T-helper 9 cell (primary cell): ENCODE results near the gene KRT85.
"Not testable (repeated sequence)": the region's sequence is repeated elsewhere in the genome, so short reads cannot be mapped to it uniquely, and the experiment has no call there.

Source experiments
- DNase-seq: peaks from one replicate; pipeline ENCODE4 v3.0.0-alpha.2; 2020
- total RNA-seq, 2 donors: gene quantifications; one replicate each; lab custom pipeline; 2026; lab: John Stamatoyannopoulos, UW

KRT85 gene
- 0 reads per million in 2 donors for total RNA-seq

- DNase-seq: no peak
These were observed at the start of gene KRT85 for GRCh38 chr12:52366738-52367485. Gene KRT85, minus strand, starts transcription at chr12:52367481. Its CDS starts 76 bp downstream, at chr12:52367405.

- no peak for DNase-seq
These were observed 49.5 kb upstream of the KRT85 start for GRCh38 chr12:52416795-52417194.

DNA sequence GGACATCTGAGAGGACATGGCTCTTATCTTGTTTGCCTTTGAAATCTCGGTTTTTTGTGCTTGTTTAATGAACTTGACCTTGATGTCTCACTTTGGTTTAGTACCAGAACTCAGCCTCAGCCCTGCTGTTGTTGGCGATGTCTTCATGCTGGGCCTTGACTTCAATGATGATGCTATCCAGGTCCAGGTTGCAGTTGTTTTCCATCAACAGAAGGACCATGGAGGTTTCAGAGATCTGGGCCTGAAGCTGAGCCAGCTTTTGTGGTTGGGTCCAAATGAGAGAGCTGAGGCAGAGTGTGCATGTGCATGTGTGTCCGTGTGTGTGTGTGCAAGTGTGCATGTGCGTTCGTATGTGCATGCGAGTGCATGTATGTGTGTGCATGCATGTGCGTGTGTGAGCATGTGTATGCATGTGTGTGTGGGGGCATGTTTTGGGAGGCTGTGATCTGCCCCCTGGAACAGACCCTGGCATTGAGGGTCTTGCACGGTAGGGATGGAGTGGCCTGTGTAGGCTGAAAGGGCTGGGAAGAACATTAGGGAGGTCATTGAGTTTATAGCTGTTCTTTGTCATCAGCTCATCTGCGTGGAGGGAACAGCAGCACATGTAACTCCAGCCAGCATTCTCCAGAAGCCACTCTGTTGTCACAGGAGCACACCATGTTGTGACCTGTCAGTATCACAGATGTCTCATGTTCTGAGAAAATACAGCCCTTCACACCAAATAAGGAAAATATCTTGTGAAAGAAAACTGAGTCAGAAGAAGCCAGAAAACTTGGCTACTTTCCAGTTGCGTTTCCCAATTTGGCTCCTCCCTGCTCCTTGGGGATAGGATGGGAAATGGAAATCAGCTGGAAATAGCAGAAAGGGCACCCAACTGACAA lies 48.8 kb upstream of the KRT85 start:
- no peak for DNase-seq

DNA sequence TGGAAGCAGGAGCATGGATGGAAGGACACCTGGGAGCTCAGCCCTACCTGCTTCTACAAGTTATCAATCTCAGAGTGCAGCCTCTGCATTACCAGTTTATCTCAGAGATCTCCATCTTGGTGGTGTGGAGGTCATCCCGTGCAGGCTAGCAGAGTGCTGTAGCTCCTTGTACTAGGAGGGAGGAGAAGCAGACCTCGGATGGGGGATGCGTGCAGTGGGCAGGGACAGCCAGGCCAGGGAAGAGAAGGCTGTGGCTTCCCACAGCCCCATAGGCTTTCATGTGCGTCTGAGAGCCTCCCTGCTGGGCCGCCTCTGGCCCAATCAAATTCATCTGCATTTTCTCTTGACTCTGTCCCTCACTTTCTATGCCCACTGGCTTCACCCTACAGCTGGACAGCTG lies 47.7 kb upstream of the KRT85 start:
- no peak for DNase-seq

- no peak for DNase-seq
These were observed 46.6 kb upstream of the KRT85 start for GRCh38 chr12:52413782-52414345.

DNA sequence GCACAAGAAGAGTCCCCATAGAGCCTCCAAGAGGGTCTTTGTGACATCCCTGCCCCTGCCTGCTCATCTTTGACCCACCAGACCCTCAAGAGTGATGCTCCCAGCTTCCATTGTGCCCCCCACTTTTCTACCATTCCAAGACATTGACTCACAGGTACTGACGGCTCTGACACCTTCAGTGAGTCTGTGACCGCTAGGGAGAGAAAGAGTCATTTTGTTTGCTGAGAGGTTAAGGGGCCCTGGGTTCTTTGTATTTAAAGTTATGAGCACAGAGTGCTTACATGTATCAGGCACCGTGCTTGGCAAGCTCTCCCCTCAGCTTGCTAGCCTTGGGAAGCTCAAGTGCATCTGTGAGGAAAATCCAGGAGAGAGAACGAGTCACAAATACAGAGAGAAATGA lies 45.9 kb upstream of the KRT85 start:
- no peak for DNase-seq

GRCh38 chr12:52411815-52412214 lies 44.5 kb upstream of the KRT85 start:
- no peak for DNase-seq

GRCh38 chr12:52410589-52411248 lies 43.4 kb upstream of the KRT85 start:
- not testable (repeated sequence) for DNase-seq

- DNase-seq: no peak
These were observed 40.6 kb upstream of the KRT85 start for GRCh38 chr12:52407918-52408317.

GRCh38 chr12:52405922-52406385 lies 38.7 kb upstream of the KRT85 start, which contains the start of gene KRT82:
Gene KRT82, minus strand, starts transcription at chr12:52406335. Its CDS starts 58 bp downstream, at chr12:52406277.
- no peak for DNase-seq

- no peak for DNase-seq
These were observed 37.7 kb upstream of the KRT85 start for GRCh38 chr12:52404951-52405350.

- DNase-seq: no peak
These were observed 36.3 kb upstream of the KRT85 start for GRCh38 chr12:52403561-52403960.

GRCh38 chr12:52402873-52403540 lies 35.7 kb upstream of the KRT85 start:
- DNase-seq: no peak

GRCh38 chr12:52402377-52402776 lies 35.1 kb upstream of the KRT85 start:
- DNase-seq: no peak

GRCh38 chr12:52401926-52402325 lies 34.6 kb upstream of the KRT85 start:
- no peak for DNase-seq

GRCh38 chr12:52401526-52401925 lies 34.2 kb upstream of the KRT85 start:
- DNase-seq: no peak

DNA sequence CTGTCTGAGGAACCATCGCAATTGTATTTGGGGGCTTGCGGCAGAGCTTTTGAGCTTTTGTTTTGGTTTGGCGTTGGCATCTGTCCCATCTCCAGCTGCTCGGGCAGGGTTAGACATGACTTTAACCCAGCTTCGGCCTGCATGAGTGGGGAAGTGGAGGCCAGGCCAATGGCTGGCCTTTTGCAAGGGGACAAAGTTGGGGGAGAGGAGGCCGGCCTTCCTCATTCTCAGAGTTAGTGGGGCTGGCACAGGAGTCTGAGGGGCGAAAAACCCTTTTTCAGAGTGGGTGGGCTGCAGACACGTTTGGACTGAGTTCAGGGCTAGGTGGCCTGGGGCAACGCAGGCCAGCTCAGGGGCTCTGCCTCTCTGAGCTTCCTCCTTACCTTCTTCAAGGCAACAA lies 33.6 kb upstream of the KRT85 start:
- no peak for DNase-seq

- no peak for DNase-seq
These were observed 32.5 kb upstream of the KRT85 start for GRCh38 chr12:52399756-52400155.

DNA sequence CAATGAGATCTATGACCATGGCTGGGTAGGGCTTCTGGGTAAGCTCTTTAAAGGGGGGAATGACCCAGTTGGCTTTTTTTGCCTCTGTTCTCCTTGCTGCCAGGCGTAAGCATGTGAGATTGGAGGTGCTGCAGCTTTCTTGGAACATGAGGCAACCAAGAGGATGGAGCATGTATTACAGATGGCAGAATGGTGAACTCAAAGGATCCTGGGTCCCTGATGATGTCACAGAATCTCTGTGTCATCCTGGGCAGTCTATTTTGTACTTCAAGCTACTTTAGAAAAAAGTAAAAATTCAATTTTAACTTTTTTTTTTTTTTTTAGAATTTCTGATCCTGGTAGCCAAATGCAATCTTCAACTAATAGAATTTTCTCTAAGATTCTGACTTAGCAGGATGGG lies 30.9 kb upstream of the KRT85 start:
- DNase-seq: no peak

GRCh38 chr12:52396656-52397055 lies 29.4 kb upstream of the KRT85 start:
- DNase-seq: no peak

DNA sequence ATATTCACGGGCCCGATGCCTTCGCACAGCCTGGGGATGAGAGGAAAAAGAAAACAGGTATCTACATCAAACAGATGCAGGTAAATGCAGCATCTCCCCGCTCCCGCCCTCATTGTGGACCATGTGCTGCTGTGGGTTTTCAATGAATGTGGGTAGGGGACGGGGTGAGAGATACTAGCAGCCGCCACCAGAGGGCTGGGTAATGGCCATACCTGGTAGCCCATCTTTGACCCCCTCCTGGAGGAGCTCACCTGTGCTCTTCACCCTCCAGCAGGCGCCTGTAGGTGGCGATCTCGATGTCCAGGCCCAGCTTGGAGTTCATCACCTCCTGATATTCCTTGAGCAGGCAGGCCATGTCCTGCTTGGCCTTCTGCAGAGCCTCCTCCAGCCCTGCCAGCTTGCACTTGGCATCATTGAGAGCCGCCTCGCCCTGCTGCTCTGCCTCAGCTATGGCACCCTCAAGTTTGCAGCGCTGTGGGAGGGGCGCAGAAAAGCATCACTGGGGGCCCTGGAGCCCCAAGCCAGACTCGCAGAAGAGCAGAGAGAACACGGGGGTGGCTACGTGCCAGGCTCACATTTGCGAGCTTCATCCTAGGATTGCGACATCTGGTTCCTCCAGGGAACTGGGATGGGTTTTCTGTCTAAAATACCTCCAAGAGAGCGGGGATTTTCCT lies 28.6 kb upstream of the KRT85 start:
- no peak for DNase-seq
